BE2C (cell line): ENCODE data around the gene LRTM2.

Source experiments
- DNase-seq: peaks from one replicate; pipeline ENCODE4 v3.0.0-alpha.2; 2020
- H3K27me3 ChIP-seq: fragments of 250-450 bp; sonication (Bioruptor Pico); 2 replicates; pipeline ENCODE4 v1.5.1; 2020; ENCODE audit warnings: mild to moderate bottlenecking
- H3K36me3 ChIP-seq: fragments of 250-450 bp; sonication (Bioruptor Pico); 2 replicates; pipeline ENCODE4 v1.5.1; 2020; ENCODE audit warnings: mild to moderate bottlenecking
- H3K4me1 ChIP-seq: fragments of 250-450 bp; sonication (Bioruptor Pico); 2 replicates; pipeline ENCODE4 v1.5.1; 2020
- H3K4me3 ChIP-seq: 2 replicates; pipeline ENCODE4 v1.5.1; 2011; ENCODE audit warnings: low read depth, low read length
- H3K9me3 ChIP-seq: fragments of 250-450 bp; sonication (Bioruptor Pico); 2 replicates; pipeline ENCODE4 v1.5.1; 2020
- TF ChIP-seq, protein P1 (sequence below): IDR thresholded peaks from 2 replicates; pipeline ENCODE4 v1.5.1; 2012; ENCODE audit warnings: mild to moderate bottlenecking, low read depth, low read length

The LRTM2 gene

DNA sequence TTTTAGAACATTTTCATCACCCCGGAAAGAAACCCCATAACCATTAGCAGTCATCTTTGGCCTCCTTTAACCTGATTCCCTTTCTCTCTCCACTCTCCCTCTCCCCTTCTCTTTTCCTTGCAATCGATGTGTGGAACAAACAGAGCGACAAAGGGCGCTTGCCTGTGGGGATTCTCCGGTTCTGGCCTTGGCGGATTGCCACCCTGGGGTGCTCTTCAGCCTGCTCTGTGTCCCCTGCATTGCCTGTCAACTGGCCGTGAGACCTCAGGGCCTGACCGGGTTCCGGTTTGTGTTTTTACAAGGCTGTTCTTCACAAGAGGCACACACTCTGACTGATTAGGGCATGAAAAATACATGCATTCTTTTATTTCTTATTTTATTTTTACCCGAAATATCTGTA lies 27.8 kb downstream of the LRTM2 start:
- Histone ChIP-seq H3K4me3 (no peak overlapping the region), H3K36me3 (no peaks in the 10 kb centered on the region), H3K4me1 (no peaks in the 10 kb centered on the region), H3K27me3 (no peaks in the 10 kb centered on the region), H3K9me3 (no peaks in the 10 kb centered on the region)
- no peak for DNase-seq
- TF ChIP-seq, protein P1, sequence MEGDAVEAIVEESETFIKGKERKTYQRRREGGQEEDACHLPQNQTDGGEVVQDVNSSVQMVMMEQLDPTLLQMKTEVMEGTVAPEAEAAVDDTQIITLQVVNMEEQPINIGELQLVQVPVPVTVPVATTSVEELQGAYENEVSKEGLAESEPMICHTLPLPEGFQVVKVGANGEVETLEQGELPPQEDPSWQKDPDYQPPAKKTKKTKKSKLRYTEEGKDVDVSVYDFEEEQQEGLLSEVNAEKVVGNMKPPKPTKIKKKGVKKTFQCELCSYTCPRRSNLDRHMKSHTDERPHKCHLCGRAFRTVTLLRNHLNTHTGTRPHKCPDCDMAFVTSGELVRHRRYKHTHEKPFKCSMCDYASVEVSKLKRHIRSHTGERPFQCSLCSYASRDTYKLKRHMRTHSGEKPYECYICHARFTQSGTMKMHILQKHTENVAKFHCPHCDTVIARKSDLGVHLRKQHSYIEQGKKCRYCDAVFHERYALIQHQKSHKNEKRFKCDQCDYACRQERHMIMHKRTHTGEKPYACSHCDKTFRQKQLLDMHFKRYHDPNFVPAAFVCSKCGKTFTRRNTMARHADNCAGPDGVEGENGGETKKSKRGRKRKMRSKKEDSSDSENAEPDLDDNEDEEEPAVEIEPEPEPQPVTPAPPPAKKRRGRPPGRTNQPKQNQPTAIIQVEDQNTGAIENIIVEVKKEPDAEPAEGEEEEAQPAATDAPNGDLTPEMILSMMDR, result no peak

DNA sequence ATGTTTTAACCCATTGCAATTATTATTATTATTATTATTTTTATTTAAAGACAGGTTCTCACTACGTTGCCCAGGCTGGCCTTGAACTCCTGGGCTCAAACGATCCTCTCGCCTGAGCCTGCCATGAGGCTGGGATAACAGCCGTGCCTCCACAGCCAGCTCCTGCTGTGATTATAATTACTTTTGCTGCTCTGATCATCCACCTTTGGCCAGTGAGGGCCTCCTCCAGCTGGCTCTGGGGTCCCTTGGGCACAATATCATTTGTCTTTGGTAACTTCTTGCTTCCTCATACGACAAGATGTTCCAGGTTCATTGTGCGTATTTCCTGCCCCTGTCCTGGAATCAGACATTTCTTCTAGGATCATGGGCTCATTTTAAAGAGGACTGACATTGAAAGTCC lies 28.4 kb downstream of the LRTM2 start:
- TF ChIP-seq, protein P1, result no peak
- no peak for DNase-seq
- Histone ChIP-seq H3K9me3 (no peaks in the 10 kb centered on the region), H3K4me3 (no peak overlapping the region), H3K36me3 (no peaks in the 10 kb centered on the region), H3K27me3 (no peaks in the 10 kb centered on the region), H3K4me1 (no peaks in the 10 kb centered on the region)

DNA sequence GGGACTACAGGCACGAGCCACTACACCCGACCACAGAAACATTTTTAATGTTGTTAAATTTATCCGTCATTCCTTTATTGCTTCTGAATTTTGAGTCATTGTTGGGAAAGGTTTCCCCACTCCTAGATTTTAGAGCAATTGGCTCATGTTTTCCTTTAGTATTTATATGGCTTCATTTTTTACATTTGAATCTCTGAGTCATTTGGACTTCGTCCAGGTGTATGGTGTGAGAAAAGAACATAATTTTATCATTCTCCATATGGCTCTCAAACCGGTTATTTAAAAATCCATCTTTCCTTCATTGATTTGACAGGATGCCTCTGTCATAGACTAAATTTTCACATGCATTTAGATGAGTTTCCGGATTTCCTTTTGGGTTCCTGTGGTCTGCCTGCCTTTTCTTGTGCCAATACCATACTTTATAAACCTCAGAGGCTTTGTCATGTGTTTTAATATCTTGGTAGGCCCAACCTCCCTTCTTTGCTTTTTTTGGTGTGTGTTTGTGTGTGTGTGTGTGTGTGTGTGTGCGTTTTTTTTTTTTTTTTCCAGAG lies 30.9 kb downstream of the LRTM2 start:
- no peaks in the 10 kb centered on the region for H3K4me1 ChIP-seq
- no peaks in the 10 kb centered on the region for H3K27me3 ChIP-seq
- no peak overlapping the region for H3K4me3 ChIP-seq
- TF ChIP-seq, protein P1, result no peak
- peaks cover 8% of the 10 kb centered on the region; the same call in 1 of the 2 replicates for H3K9me3 ChIP-seq
- H3K36me3 ChIP-seq, result no peaks in the 10 kb centered on the region
- no peak for DNase-seq

DNA sequence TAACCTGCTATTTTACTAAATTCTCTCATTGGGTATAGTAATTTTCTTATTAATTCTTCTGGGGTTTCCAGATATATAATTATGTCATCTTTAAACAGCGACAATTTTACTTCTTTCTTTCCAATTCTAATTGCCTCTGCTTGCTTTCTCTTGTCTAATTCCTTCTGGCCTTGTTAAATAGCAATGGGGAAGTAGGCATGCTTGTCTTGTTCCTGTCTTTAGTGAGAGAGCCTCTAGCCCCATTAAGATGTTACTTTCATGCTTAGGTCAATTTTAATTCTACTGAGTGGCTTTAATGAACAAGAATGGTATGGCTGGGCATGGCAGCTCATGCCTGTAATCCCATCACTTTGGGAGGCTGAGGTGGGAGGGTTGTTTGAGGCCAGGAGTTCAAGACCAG lies 31.7 kb downstream of the LRTM2 start:
- no peak for DNase-seq
- TF ChIP-seq, protein P1, result no peak
- H3K9me3 ChIP-seq, result peaks cover 8% of the 10 kb centered on the region; the same call in 1 of the 2 replicates

DNA sequence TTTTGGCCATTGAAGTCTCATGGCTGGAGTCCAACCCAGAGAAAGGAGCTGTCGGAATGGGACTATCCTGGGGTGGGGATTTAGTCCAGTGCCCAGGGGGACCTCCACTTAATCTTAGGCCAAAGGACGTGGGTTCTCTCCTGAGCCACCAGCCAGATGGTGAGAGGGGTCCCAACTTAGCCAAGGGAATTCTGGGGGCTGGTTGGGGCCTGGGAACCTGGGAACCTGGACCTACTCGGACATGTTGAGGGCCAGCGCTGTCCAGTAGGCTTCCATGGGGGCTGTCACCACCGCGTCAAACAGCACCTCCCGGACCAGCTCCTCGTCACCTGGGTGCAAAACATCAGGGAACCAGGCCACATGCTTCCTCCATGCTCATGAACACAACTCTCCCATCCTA lies 33.4 kb downstream of the LRTM2 start:
- TF ChIP-seq, protein P1, result no peak
- no peak for DNase-seq
- no peaks in the 10 kb centered on the region for H3K27me3 ChIP-seq
- no peaks in the 10 kb centered on the region for H3K4me1 ChIP-seq
- H3K9me3 ChIP-seq, result peaks cover 8% of the 10 kb centered on the region; the same call in 1 of the 2 replicates
- no peaks in the 10 kb centered on the region for H3K36me3 ChIP-seq
- no peak overlapping the region for H3K4me3 ChIP-seq

More for the DNA sequence above, 31.7 kb downstream of the LRTM2 start:
- Histone ChIP-seq H3K4me1 (no peaks in the 10 kb centered on the region), H3K36me3 (no peaks in the 10 kb centered on the region), H3K4me3 (no peak overlapping the region), H3K27me3 (no peaks in the 10 kb centered on the region)

DNA sequence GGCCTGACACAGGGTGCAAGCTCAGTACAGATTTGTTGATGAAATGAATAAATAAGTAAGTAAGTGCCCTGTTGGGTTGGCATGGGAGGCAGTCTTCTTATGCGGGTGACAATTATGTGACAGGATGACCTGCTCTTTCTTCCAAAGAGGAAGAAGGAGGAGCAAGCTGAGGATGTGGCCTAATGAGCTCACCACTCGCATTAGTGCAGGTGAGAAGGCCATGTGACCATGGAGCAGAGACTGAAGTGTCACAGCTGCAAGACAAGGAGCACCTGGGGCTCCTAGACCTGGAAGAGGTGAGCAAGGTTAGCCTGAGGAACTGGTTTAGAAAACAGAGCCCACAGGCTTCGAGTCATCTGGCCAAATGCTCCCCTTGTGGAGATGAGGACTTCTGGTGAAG lies 34.9 kb downstream of the LRTM2 start:
- peaks cover 8% of the 10 kb centered on the region; the same call in 1 of the 2 replicates for H3K9me3 ChIP-seq
- no peak overlapping the region for H3K4me3 ChIP-seq
- TF ChIP-seq, protein P1, result no peak
- no peak for DNase-seq
- no peaks in the 10 kb centered on the region for H3K27me3 ChIP-seq
- no peaks in the 10 kb centered on the region for H3K36me3 ChIP-seq
- H3K4me1 ChIP-seq, result no peaks in the 10 kb centered on the region
